Gastroesophageal sphincter (tissue), 3 donors: ENCODE results near the gene IDS.

Experiments
- POLR2AphosphoS5 ChIP-seq: sonication (generic); formaldehyde crosslinking; IDR thresholded peaks from one replicate; pipeline ENCODE4 v1.6.1; 2017; ENCODE audit warnings: antibody characterized with exemption
- TF ChIP-seq, protein P1 (sequence below), 4 experiments: fragments of 200-600 bp in 2 of 4; fragments of 450-650 bp in 2 of 4; sonication (generic) in 1 of 4; IDR thresholded peaks; one replicate each; pipeline ENCODE4 v1.5.1; 2017 to 2019; ENCODE audit warnings: antibody characterized with exemption in 4 of 4, mild to moderate bottlenecking in 2 of 4, moderate library complexity in 2 of 4

DNA sequence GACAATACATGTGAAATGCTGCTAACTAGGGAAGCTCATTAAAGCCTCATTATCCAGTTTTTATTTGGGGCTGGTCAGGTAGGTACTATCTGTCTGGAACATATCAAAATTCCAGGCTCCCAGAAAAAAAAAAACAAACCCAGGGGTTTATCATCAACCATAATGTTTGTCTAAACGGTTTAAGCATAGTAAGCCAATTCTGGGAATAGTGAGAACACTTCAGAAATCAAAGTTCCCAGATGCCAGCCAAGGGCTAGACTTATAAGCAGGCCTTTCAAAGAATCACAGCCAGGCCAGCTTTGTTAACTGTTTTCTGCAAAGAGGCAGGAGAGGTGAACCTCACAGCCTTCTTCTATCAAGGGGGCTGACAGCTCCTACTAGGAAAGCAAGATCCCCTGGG, 8.1 kb downstream of the IDS start:
- TF ChIP-seq POLR2AphosphoS5, result no peak
- TF ChIP-seq, protein P1, sequence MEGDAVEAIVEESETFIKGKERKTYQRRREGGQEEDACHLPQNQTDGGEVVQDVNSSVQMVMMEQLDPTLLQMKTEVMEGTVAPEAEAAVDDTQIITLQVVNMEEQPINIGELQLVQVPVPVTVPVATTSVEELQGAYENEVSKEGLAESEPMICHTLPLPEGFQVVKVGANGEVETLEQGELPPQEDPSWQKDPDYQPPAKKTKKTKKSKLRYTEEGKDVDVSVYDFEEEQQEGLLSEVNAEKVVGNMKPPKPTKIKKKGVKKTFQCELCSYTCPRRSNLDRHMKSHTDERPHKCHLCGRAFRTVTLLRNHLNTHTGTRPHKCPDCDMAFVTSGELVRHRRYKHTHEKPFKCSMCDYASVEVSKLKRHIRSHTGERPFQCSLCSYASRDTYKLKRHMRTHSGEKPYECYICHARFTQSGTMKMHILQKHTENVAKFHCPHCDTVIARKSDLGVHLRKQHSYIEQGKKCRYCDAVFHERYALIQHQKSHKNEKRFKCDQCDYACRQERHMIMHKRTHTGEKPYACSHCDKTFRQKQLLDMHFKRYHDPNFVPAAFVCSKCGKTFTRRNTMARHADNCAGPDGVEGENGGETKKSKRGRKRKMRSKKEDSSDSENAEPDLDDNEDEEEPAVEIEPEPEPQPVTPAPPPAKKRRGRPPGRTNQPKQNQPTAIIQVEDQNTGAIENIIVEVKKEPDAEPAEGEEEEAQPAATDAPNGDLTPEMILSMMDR (IDR thresholded peaks at IDR 0.05), result no peak
